Lower leg skin (tissue), 3 donors: ENCODE results near the gene HSD17B11.
"Not testable (repeated sequence)": the region's sequence is repeated elsewhere in the genome, so short reads cannot be mapped to it uniquely, and the experiment has no call there.

ENCODE experiments used
- CTCF ChIP-seq, 3 donors: fragments of 450-650 bp; IDR thresholded peaks; one replicate each; pipeline ENCODE4 v1.5.1; 2016; ENCODE audit warnings: antibody characterized with exemption in 3 of 3, mild to moderate bottlenecking in 3 of 3, moderate library complexity in 2 of 3
- POLR2A ChIP-seq, 2 donors: fragments of 450-650 bp; IDR thresholded peaks; one replicate each; pipeline ENCODE4 v1.6.1; 2016 to 2017; ENCODE audit warnings: antibody characterized with exemption in 2 of 2, mild to moderate bottlenecking in 1 of 2, moderate library complexity in 1 of 2

GRCh38 chr4:87403732-87404131 lies 12.7 kb upstream of the HSD17B11 start:
- not testable (repeated sequence) for TF ChIP-seq CTCF, POLR2A (IDR thresholded peaks at IDR 0.05)
